Esophagus mucosa (tissue), 1 donor: ENCODE measurements around the gene MACROD2. TPM values are rescaled to one million over a fixed set of nuclear protein-coding genes. Genes with fewer than 3 reads are reported as not detected.

ENCODE experiments used
- ATAC-seq: fragments of 200-7000 bp; cut with Tn5 transposase; one replicate; pipeline ENCODE4 v1.9.1; 2020
- total RNA-seq: library from RNA; stranded (reverse); gene quantifications from one replicate; pipeline ENCODE4 v1.2.4, GENCODE V29; 2023
- donor health status: DM: yes; HTN: yes; CAD: no.

The MACROD2 gene
- total RNA-seq, 1 donor from 2014 or later: 2.2 TPM

- no peak for ATAC-seq
Measured at GRCh38 chr20:15902493-15902892, 1907.2 kb downstream of the MACROD2 start.

- ATAC-seq: no peak
Measured at GRCh38 chr20:15905661-15906060, 1910.3 kb downstream of the MACROD2 start.

- no peak for ATAC-seq
Measured at GRCh38 chr20:15909995-15910394, 1914.7 kb downstream of the MACROD2 start.

- no peak for ATAC-seq
Measured at GRCh38 chr20:15911581-15911980, 1916.3 kb downstream of the MACROD2 start.

- ATAC-seq: no peak
Measured at GRCh38 chr20:15913391-15914025, 1918.2 kb downstream of the MACROD2 start.

- ATAC-seq: no peak
Measured at GRCh38 chr20:15916623-15917022, 1921.3 kb downstream of the MACROD2 start.

- no peak for ATAC-seq
Measured at GRCh38 chr20:15917283-15917682, 1922.0 kb downstream of the MACROD2 start.

GRCh38 chr20:15918631-15919030 lies 1923.3 kb downstream of the MACROD2 start:
- ATAC-seq: no peak

- ATAC-seq: no peak
Measured at GRCh38 chr20:15919118-15919517, 1923.8 kb downstream of the MACROD2 start.

- ATAC-seq: no peak
Measured at GRCh38 chr20:15921930-15922329, 1926.6 kb downstream of the MACROD2 start.

- no peak for ATAC-seq
Measured at GRCh38 chr20:15922556-15922955, 1927.2 kb downstream of the MACROD2 start.

- ATAC-seq: no peak
Measured at GRCh38 chr20:15923030-15923776, 1927.9 kb downstream of the MACROD2 start.

- no peak for ATAC-seq
Measured at GRCh38 chr20:15924556-15924955, 1929.2 kb downstream of the MACROD2 start.

- no peak for ATAC-seq
Measured at GRCh38 chr20:15925376-15925775, 1930.1 kb downstream of the MACROD2 start.

GRCh38 chr20:15927893-15928650 lies 1932.8 kb downstream of the MACROD2 start:
- no peak for ATAC-seq

- no peak for ATAC-seq
Measured at GRCh38 chr20:15928946-15929345, 1933.6 kb downstream of the MACROD2 start.

- no peak for ATAC-seq
Measured at GRCh38 chr20:15930311-15931305, 1935.3 kb downstream of the MACROD2 start.

GRCh38 chr20:15931897-15932296 lies 1936.6 kb downstream of the MACROD2 start:
- ATAC-seq: no peak

GRCh38 chr20:15937179-15937578 lies 1941.9 kb downstream of the MACROD2 start:
- no peak for ATAC-seq

GRCh38 chr20:15938847-15939246 lies 1943.5 kb downstream of the MACROD2 start:
- no peak for ATAC-seq

- ATAC-seq: no peak
Measured at GRCh38 chr20:15940127-15940526, 1944.8 kb downstream of the MACROD2 start.

- no peak for ATAC-seq
Measured at GRCh38 chr20:15942130-15942529, 1946.8 kb downstream of the MACROD2 start.
